HG03469 (cell line): ENCODE results near the gene UNC93B1.
"Not testable (repeated sequence)": the region's sequence is repeated elsewhere in the genome, so short reads cannot be mapped to it uniquely, and the experiment has no call there.

ENCODE experiments used
- ATAC-seq: cut with Tn5 transposase; IDR thresholded peaks from one replicate; pipeline ENCODE4 v1.9.1; 2021; ENCODE audit warnings: mild to moderate bottlenecking, moderate library complexity, moderate number of reproducible peaks; ENCODE audit not compliant: unreplicated experiment

Gene UNC93B1

DNA sequence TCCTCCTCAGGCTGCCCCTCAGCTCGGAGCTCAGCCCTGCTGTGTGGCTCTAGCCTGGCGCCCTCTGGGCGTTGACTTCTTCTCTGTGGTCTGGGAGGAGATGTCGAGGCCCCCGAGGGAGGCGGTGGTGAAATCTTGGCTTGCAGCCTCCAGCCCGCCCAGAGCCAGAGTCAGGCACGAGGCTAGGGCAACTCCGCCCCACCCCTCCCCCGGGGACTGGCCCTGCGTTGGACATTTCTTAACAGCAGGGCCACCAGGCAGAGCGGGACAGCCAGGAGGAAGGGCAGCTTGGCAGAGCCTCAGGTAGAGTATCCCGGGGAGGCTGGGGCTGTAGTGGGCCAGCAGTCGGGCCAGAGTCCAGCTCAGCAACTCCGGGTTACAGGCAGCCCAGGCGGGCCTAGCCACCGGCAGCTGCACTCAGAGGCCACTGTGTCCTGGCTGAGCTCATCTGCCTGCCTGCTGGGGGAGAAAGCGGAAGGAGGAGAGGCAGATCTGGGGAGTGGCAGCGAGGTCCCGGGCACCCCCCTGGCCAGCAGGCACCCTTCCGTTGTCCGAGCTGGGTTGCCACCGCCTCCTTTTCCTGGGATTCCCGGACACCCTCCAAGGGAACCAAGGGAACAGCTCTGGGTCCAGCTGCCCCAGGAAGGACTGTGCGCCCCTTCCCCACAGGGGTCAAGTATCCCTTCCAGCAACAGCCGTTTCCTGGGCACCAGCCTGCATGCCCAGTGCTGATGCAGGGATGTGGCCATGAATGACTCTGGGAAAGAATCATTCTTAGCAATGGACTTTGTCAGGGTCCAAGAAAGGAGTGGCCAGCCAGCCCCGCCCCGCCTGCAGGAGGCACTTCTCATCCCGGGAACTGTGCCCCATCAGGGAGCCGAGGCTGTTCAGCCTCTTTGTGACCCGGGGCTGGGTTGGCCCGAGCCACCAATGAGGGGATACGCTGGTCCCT, 6.5 kb upstream of the UNC93B1 start, which contains the start of gene ALDH3B1:
Gene ALDH3B1 (plus strand): TSS at position 238 of the 952 bp plus-strand sequence. CDS start 4,971 bp downstream, outside the sequence.
- ATAC-seq: no peak

DNA sequence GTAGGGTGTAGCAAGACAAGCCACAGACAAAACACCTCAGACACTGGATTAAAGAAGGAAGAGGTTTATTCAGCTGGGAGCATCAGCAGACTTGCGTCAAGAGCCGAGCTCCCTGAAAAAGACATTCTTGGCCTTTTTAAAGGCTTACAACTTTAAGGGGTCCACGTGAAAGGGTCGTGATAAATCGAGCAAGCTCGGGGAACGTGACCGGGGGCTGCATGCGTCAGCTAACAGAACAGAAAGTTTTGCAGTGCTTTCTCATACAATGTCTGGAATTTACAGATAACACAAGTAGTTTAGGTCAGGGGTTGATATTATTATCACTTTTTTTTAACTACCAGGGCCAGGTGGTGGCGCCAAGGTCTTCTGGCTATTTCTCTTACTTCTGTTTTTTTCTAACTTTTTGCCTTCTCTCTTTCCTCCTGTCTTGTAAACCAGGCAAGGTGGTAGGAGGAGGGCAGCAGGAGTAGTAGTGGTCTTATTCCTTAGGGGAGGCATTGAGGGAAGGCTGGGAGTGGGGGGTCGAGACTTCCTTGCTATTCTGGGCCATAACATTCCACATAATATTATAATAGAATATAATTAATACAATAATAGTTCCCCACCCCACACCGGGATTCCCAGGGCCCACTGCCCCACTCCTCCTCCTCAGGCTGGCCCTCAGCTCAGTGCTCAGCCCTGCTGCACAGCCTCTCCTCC, 5.6 kb upstream of the UNC93B1 start:
- ATAC-seq: no peak

DNA sequence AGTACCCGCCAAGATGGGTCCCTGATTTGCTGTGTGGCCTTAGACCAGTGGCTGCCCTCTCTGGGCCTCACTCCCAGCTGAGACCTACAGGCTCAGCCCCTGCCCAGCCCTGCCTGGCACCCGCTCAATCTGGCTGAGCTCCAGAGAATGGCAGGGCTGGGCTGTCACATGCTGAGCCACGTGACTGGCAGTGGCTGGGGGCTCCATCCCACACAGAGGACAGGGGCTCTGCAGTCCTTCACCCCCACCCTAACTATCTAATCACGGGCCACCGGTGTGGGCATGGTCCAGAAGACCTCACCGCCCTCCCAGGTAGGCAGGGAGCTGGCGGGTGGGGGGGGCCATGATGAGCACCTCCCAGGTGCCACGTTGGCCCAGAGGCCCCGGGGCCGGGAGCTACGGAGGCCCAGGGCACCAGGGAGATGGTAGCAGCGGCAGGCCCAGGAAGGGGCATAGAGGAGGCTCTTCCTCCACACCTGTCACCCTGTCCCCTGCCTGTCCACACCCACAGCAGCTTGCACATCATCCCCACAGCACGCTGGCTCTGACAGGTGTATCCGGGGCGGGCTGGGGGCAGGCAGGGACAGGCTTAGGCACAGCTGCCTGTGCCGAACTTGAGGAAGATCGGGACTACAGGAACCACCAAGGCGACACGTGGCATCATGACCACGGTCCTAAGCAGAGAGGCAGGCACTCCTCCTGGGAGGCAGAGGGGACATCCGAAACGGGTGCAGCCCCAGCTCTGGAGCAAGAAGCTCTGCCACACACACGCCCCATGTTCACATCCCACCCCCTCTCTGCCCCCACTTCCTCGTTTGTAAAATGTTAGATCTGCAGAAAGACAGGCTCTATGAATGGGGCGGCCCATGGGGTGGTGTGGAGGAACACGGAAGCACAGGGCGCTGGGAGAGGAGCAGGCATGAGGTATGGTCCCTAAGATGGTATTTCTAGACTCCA, 4.8 kb upstream of the UNC93B1 start:
- ATAC-seq: no peak

DNA sequence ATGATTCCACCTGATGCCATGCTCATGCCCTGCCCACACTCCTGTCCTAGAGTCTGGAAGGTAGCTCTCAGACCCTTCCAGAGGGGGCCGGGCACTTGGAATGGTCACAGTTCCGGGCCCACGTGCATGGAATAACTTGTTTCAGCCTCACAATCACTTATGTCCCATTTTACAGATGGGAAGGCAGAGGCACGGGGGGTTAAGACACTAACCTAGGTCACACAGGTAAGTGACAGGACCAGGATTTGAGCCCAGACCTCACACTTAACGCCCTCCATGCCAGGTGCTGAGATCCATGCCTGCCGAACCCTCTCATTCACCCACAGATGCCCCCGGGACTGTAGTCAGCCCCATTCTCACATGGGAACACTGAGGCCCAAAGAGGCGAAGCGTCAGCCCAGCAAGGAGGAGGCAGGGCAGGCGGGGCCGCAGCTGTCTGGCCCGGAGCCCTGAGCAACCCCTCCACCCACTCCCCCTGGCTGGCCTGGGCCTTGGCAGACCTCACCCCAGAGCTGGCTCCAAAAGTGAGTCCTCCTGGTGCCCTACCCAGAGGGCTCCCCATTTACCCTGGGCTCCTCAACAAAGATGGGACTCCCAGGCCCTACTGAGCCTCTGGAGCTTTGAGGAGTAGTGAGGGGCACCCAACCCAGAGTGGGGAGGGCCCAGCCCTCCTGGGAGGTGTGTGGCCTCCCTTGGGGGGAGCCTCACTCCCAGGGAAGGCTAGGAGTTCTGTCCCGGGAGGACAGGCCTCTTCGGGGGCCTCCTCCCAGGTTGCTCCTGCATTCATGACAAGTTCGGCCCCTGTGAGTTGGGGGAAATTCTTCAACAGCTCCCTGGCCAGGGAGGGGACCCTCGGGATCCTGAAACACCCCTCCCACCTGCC, 3.8 kb upstream of the UNC93B1 start:
- ATAC-seq: no peak

DNA sequence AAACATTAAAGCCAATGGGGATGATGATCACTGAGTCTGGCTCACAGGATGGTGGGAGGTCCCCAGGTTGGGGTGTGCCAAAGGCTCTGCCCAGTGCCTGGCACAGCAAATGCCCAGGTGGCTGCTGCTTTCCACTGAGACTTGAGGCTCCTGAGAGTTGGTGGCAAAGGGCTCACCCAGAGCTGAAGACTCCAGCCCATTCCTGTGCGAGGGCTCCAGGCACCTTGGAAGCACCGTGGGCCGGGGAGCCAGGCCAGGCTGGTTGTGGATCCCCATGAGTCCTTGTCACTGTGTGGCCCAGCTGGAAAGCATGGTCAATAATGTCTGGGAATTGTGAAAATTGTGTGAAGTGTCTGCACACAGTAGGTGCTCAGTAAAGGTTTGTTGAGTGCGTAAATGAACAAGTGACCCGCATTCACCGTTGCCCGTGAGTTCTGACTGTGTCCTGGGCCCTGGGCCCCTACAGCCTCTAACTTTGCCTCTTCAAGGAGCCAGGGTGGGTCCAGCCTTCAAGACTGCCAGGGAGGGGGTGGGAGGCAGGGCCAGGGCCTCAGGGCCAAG, 2.8 kb upstream of the UNC93B1 start:
- no peak for ATAC-seq

DNA sequence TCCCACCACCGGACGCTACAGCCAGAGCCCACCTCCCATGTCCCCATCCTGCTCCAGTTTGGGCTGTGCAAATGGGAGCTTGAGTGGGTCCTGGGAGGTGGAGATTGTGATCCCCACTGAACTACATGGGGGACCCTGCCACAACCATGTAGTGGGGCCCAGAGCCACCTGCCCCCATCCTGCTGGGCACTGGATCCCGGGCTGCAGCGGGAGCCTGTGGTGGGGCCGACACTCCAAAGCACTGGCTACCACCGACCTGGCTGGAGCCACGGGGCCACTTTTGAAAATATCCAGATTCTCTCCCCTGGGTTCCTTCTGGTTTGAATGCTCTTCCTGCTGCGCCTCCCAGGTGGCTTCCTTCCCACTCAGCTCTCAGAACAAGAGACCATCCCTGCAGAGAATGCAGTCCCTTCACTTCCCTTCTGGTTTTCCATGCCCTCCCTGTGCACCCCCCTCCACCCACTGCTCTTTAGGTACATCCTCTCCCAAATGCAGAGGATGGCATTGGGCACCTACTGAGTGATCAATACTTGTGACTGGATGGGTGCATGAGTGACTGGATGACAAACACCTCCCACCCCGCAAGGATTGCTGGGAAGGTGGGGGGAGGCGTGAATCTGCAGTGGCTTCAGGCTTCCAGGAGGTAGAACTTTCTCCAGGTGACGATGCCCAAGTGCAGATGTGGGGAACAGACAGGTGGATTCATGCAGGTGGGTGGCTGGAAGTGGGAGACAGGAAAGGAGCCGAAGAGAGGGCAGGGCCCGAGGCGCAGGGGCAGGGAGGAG, 846 bp upstream of the UNC93B1 start:
- ATAC-seq: no peak

DNA sequence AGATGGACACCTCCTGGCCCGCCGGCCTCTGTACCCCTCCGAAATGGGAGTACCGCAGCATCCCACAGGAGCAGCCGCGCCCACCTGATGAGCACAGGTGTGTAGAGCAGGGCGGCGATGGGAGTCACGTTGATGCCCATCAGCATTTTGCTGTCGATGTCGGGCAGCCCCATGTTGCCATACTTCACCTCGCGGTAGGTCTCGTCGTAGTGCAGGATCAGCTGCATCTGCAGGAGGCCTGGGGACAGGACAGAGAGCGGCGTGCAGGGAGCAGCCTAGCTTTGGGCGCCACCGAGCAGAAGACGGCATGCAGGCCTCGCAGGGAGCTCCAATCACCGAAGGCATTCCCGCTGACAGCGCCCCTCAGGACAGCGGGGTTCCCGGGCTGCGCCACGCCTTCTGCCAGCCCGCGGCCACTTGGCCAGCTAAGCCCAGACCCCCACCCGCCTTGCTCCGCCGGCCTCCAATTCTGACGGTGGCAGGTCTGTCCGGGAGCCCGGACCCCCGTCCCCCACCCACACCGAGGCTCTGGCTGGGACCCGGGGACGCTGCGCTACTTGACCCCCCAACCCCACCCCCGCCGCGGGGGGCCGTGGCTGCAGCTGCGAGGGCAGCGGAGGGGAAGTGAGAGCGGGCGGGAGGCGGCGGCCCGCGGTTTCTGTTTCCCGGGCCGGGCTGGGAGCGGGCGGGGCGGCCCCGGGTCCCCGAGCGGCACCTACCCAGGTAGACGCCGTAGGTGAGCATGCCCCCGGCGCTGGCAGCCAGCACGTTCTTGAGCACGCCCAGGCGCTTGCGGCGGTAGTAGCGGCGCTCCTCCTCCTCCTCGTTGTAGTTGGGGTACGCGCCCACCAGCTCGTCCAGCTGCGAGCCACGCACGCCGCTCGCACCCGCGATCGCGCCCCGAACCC, 705 bp downstream of the UNC93B1 start:
- ATAC-seq: no peak

DNA sequence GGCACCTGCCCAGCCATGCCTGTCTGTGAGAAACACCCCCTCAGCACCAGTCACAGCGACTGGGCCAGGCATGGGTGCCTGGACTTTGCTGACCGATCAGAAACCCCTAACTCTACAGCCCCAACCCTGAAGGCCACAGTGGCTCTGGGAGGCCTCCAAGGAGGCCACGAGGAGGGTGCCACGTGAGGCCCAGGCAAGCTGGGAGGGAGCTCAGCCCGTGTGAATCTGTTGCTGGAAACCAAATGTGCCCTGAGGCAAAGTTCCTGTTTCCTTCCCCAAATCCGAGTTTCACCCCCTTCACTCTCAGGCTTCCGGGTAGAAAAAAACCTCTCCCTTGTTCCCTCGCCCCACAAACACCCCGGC, 1.3 kb downstream of the UNC93B1 start:
- no peak for ATAC-seq

DNA sequence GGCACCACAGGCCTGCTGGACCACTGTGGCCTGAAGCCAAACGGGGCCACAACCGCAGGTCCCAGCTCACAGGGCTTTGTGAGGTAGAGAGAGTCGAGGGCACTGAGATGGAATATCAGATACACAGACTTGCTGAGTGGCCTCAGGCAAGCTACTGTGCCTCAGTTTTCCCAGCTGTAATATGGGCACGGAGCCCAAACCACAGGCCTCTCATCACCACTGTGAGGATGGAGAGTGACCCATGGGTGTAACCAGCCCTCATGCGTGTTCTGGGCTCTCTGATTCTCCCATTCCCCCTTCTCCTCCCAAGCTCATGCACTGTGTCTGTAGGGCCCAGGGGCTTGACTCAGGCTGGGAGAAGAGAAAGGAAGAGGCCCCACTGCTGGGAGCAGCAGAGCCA, 4.2 kb downstream of the UNC93B1 start:
- ATAC-seq: no peak

GRCh38 chr11:67999201-67999629, 4.7 kb downstream of the UNC93B1 start:
- no peak for ATAC-seq

GRCh38 chr11:67998150-67999045, 5.5 kb downstream of the UNC93B1 start:
- ATAC-seq: no peak

- no peak for ATAC-seq
Measured at GRCh38 chr11:67997475-67997921, 6.4 kb downstream of the UNC93B1 start.

DNA sequence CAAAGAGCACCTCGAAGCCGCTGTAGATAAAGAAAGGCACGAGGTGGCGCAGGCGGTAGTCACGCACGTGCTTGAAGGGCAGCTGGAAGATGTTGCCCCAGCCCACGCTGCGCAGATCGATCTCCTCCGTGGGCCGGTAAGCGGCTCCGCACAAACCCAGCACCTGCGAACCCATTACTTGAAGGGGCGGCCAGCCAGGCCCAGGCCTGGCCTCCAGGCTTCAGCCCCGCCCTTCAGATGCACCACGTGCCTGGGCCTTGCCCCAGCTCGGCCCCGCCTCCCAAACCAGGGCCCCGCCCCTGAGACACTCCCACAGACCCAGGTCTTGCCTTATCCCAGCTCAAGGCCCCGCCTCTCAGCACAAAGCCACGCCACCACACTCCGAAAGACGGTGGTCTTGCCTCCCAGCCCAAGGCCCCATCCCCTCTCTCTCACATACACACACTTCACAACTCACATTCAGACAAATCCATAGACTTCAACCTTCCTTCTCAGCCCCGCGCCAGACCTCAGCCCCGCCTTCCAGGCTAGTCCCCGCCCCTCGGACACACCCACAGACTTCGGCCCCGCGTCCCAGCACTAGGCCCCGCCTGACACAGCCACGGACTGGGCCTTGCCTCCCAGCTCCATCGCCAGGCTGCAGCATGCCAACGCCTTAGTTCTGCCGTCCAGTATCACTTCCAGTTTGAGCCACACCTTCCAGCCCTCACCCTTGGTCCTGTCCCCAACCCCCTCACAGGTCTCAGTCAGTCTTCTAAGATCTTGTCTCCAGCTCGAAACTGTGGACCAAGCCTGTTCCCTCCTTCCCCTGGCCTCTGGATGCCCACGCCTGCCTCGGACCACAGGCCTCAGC, 7.0 kb downstream of the UNC93B1 start:
- ATAC-seq: no peak

GRCh38 chr11:67996051-67996450, 7.8 kb downstream of the UNC93B1 start:
- no peak for ATAC-seq

DNA sequence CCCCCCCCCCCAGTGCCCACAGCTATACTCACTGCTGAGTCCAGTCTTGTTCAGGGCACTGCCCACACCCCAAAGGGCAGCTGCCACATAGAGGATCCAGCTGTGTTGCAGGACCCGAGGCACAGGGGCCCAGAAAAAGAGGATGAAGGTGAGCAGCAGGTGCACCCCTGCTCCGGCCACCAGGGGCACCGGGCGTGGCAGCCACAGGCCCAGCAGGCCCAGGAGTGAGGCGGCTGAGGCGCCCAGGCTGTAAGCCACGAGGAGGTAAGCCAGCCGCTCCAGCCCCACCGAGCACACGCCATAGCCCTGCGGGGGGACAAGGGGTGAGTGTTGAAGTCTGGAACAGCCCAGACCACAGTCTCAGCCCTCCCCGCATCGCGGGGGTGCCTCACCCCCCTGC, 8.3 kb downstream of the UNC93B1 start:
- ATAC-seq: not testable (repeated sequence)

DNA sequence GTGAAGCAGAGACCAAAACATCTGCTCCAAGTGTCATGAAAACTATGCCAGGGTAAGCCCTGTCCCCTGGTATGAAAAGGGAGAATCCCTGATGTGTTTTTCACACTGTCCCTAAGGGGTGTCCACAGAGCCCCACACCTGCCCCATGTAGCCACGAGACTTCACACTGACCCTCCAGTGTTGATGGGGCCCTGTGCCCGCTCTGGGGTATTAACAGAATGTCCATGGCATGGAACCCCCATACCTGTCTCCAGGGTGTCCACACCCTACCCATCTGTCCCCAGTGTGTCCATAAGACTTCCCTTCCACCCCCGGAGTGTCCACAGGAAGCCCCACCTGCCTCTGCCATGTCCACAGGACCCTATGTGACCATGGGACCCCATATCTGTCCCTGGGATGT, 8.8 kb downstream of the UNC93B1 start:
- not testable (repeated sequence) for ATAC-seq
